Stomach (tissue), 4 donors: Measurements from ENCODE around the gene PLCH2.

Experiments used
- POLR2A ChIP-seq, 4 donors: fragments of 450-650 bp; IDR thresholded peaks; one replicate each; pipeline ENCODE4 v1.6.1; 2016; ENCODE audit warnings: antibody characterized with exemption in 4 of 4, control low read depth in 2 of 4, mild to moderate bottlenecking in 1 of 4, moderate library complexity in 1 of 4
- TF ChIP-seq, protein P1 (sequence below), 7 experiments: fragments of 450-650 bp in 4 of 7; fragments of 200-600 bp in 3 of 7; sonication (generic) in 3 of 7; IDR thresholded peaks; one replicate each; pipeline ENCODE4 v1.5.1; 2016 to 2019; ENCODE audit warnings: antibody characterized with exemption in 7 of 7, control low read depth in 2 of 7, mild to moderate bottlenecking in 1 of 7

DNA sequence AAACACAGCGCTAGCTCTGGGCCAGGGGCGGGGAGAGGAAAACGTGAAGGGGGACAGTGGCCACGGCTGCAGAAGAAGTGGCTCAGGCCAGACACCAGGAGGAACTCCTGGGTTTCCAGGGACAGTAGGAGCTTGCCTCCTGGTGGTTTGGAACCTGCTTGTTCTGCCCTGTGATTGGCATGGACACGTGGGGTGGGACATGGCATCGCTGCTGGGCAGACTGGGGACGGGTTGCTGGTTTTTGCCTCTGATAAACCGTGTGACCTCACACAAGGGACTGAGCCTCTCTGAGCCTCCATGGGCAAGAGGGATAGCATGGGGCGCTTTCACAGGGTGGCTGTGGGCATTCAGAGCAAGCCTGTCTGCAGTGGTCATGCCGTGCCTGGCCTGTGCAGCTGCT lies 7.5 kb upstream of the PLCH2 start:
- TF ChIP-seq, protein P1, sequence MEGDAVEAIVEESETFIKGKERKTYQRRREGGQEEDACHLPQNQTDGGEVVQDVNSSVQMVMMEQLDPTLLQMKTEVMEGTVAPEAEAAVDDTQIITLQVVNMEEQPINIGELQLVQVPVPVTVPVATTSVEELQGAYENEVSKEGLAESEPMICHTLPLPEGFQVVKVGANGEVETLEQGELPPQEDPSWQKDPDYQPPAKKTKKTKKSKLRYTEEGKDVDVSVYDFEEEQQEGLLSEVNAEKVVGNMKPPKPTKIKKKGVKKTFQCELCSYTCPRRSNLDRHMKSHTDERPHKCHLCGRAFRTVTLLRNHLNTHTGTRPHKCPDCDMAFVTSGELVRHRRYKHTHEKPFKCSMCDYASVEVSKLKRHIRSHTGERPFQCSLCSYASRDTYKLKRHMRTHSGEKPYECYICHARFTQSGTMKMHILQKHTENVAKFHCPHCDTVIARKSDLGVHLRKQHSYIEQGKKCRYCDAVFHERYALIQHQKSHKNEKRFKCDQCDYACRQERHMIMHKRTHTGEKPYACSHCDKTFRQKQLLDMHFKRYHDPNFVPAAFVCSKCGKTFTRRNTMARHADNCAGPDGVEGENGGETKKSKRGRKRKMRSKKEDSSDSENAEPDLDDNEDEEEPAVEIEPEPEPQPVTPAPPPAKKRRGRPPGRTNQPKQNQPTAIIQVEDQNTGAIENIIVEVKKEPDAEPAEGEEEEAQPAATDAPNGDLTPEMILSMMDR (IDR thresholded peaks at IDR 0.05), result no peak
- no peak for TF ChIP-seq POLR2A (IDR thresholded peaks at IDR 0.05)
